Left lung (tissue), 10 donors: Measurements from ENCODE around the gene GPC6. TPM values are rescaled to one million over a fixed set of nuclear protein-coding genes. Genes with fewer than 3 reads are reported as not detected.

ENCODE experiments used
- ATAC-seq: fragments of 200-7000 bp; cut with Tn5 transposase; one replicate; pipeline ENCODE4 v1.9.1; 2020; ENCODE audit warnings: moderate library complexity
- DNase-seq, 4 donors: peaks; one replicate each; pipeline ENCODE4 v3.0.0-alpha.2; 2013 to 2020
- H3K27ac ChIP-seq, 2 donors: fragments of 200-600 bp; sonication (generic) in 1 of 2; one replicate each; pipeline versions ENCODE4 v1.5.0 to v1.8.0; 2020 to 2021
- H3K27me3 ChIP-seq, 2 donors: fragments of 200-600 bp; sonication (generic) in 1 of 2; one replicate each; pipeline versions ENCODE4 v1.5.0 to v1.8.0; 2020 to 2021
- H3K36me3 ChIP-seq, 2 donors: fragments of 200-600 bp; sonication (generic) in 1 of 2; one replicate each; pipeline versions ENCODE4 v1.5.0 to v1.8.0; 2020 to 2021
- H3K4me1 ChIP-seq, 2 donors: fragments of 200-600 bp; one replicate each; pipeline ENCODE4 v1.8.0; 2021
- H3K4me3 ChIP-seq, 2 donors: fragments of 200-600 bp; sonication (generic) in 1 of 2; one replicate each; pipeline versions ENCODE4 v1.5.0 to v1.8.0; 2020 to 2021; ENCODE audit warnings: mild to moderate bottlenecking in 1 of 2
- H3K9me3 ChIP-seq, 2 donors: fragments of 200-600 bp; sonication (generic) in 1 of 2; one replicate each; pipeline versions ENCODE4 v1.5.0 to v1.8.0; 2020 to 2021
- intact Hi-C, 2 donors: fragments of 100-400 bp; cut with DNase I; formaldehyde crosslinking; loops; one replicate each; pipeline versions ENCODE4 v1.11.2 to v1.14.2; 2022
- polyA plus RNA-seq, 6 donors: library from polyadenylated mRNA; unstranded; fragments of 120-200 nt; gene quantifications; one replicate each; pipeline ENCODE4 v1.2.1, GENCODE V29; 2013; ENCODE audit not compliant: insufficient read length in 6 of 6
- total RNA-seq, 2 donors: library from RNA; stranded (reverse); fragmentation: NEBNext Ultra II Directional; extraction: Animal tissue kit (Norgen Biotek cat#: 25700); gene quantifications; one replicate each; pipeline ENCODE4 v1.2.1, GENCODE V29; 2021
- TF ChIP-seq, protein P1 (sequence below), 2 donors: fragments of 200-600 bp; sonication (generic) in 1 of 2; IDR thresholded peaks; one replicate each; pipeline versions ENCODE4 v1.5.0 to v1.8.0; 2021; ENCODE audit warnings: antibody characterized with exemption in 2 of 2
- donor health status: DM: no; HTN: yes; CAD: no.
- donor health status: DM: no; HTN: no; CAD: no.

Gene GPC6
- total and polyA plus RNA-seq, 8 donors = 9.6 to 25.8 (median 21.1) TPM

DNA sequence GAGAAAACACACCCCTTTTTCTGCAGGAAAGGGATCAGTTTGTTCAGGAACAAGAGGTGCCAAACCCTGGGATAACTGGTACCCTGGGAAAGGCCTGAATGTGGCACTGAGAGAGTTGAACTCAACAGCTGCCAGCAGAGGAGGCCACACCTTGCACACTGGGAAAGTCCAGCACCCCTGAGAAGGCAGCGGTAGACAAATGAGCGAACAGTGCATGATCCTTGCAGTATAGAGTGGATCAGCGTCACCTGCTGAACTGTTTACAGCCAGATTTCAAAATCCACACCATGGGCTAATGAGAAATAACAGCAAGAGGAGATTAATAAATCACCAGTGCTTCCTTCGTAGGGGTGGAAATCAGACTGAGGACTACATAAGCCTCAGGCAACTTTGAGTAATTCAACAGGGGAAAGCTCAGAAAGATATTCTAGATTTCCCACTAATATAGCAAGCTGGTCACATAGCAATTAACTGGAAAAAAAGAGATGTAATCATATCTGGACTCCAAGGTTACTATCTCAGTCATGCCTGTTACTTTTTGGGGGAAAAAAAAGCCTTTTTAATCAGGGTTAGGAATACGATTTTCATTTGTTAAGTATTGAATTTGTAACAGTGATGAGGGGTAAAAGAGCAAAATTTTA lies 1200.8 kb downstream of the GPC6 start:
- DNase-seq (no peak), ATAC-seq (no peak)
- H3K27me3 ChIP-seq = no peaks in the 10 kb centered on the region
- no peaks in the 10 kb centered on the region for H3K9me3 ChIP-seq
- TF ChIP-seq, protein P1, sequence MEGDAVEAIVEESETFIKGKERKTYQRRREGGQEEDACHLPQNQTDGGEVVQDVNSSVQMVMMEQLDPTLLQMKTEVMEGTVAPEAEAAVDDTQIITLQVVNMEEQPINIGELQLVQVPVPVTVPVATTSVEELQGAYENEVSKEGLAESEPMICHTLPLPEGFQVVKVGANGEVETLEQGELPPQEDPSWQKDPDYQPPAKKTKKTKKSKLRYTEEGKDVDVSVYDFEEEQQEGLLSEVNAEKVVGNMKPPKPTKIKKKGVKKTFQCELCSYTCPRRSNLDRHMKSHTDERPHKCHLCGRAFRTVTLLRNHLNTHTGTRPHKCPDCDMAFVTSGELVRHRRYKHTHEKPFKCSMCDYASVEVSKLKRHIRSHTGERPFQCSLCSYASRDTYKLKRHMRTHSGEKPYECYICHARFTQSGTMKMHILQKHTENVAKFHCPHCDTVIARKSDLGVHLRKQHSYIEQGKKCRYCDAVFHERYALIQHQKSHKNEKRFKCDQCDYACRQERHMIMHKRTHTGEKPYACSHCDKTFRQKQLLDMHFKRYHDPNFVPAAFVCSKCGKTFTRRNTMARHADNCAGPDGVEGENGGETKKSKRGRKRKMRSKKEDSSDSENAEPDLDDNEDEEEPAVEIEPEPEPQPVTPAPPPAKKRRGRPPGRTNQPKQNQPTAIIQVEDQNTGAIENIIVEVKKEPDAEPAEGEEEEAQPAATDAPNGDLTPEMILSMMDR (IDR thresholded peaks at IDR 0.05) = no peak
- no peak overlapping the region for H3K4me3 ChIP-seq
- no peaks in the 10 kb centered on the region for H3K36me3 ChIP-seq
- intact Hi-C loops = no loop called here
- H3K4me1 ChIP-seq = no peaks in the 10 kb centered on the region
- H3K27ac ChIP-seq = no peak overlapping the region

DNA sequence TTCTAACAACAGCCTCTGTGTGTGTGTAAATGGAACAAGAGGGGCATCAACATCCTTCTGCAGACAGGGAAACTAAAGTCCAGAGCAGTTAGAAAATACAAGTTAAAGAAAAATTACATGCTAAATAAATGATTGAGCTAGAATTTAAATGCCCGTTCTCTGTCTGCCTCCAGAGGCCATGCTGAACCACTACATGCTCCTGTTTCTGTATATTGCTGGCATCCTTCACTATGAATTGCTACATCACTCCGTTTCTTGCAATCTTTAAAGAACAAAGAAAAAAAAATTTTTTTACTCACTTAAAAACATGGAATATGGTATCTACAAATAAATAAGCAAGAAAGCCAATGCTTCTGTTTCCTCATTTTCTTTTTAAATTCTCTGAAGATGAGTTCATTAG lies 1205.0 kb downstream of the GPC6 start:
- no peaks in the 10 kb centered on the region for H3K4me1 ChIP-seq
- intact Hi-C loops = no loop called here
- no peaks in the 10 kb centered on the region for H3K9me3 ChIP-seq
- H3K27ac ChIP-seq = no peak overlapping the region
- ATAC-seq (no peak), DNase-seq (peak in 1 of 4 donors; percentile 65)
- TF ChIP-seq, protein P1 (IDR thresholded peaks at IDR 0.05) = no peak
- H3K27me3 ChIP-seq = no peaks in the 10 kb centered on the region
- H3K4me3 ChIP-seq = no peak overlapping the region
- H3K36me3 ChIP-seq = no peaks in the 10 kb centered on the region

DNA sequence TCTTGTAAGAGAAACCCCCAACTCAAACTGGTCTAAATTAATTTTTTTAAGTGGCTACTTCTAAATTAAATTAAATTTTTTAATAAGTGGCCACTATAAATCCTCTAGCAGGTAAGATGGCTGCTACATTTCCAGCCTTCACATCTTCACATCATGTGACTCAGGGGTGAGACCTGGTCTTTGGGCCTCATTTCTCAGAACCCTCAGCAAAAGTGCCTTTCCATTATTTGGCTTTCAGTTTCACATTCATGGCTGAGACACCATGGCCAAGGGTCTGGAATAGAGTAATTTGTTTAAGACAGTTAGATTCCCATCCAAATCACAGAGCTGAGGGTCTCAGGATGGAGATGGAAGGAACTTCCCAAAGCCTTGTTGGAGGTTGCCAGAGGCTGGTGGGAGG lies 1205.4 kb downstream of the GPC6 start:
- TF ChIP-seq, protein P1 (IDR thresholded peaks at IDR 0.05) = no peak
- H3K4me1 ChIP-seq = no peaks in the 10 kb centered on the region
- ATAC-seq (no peak), DNase-seq (no peak)
- intact Hi-C loops = no loop called here
- H3K4me3 ChIP-seq = no peak overlapping the region
- H3K27ac ChIP-seq = no peak overlapping the region
- no peaks in the 10 kb centered on the region for H3K27me3 ChIP-seq
- H3K9me3 ChIP-seq = no peaks in the 10 kb centered on the region
- H3K36me3 ChIP-seq = no peaks in the 10 kb centered on the region

DNA sequence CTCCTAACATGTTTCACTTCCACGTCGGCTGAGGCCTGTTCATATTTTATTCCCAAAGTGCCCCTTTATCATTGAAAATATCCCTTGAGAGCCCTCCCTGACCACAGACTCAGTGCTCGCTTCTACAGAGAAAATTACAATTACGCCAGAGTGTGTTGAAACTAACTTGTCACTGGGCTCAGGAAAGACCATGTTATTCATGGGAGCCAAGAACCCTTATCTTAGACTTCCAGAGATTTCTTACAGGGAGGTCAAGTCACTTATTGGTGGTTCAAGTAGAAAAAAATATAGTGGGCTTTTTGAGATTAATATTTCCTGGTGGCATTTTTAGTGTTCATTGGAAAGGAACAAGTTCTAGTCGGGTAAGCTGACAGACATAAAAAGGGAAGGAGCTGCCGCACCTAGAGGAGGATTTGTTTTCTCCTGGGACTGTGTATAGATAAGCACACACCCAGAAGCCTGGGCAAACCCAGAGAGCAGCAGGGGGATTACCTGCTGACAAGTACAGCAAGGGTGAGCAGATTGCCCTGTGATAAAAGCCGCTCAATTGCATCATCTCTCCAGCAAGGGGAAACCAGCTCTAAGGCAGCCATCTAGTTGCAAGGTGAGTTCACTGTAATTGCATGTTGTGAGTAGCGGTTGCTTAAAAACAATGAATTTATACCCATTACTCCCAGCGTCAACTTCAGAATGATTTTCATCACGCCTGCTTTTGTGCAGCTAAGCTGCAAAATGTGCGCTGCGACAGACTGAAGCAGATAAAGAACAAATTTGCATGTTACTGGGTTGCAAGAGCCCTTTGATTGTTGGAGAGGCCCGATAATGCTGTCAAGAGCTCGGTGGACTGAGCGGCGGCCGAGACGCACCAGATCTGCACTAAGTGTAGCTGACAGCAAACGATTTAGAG lies 1206.7 kb downstream of the GPC6 start:
- H3K36me3 ChIP-seq = no peaks in the 10 kb centered on the region
- no peaks in the 10 kb centered on the region for H3K9me3 ChIP-seq
- no peak overlapping the region for H3K27ac ChIP-seq
- intact Hi-C loops = no loop called here
- TF ChIP-seq, protein P1 (IDR thresholded peaks at IDR 0.05) = no peak
- DNase-seq (no peak), ATAC-seq (peak; percentile 73)
- no peak overlapping the region for H3K4me3 ChIP-seq
- no peaks in the 10 kb centered on the region for H3K27me3 ChIP-seq
- H3K4me1 ChIP-seq = no peaks in the 10 kb centered on the region

DNA sequence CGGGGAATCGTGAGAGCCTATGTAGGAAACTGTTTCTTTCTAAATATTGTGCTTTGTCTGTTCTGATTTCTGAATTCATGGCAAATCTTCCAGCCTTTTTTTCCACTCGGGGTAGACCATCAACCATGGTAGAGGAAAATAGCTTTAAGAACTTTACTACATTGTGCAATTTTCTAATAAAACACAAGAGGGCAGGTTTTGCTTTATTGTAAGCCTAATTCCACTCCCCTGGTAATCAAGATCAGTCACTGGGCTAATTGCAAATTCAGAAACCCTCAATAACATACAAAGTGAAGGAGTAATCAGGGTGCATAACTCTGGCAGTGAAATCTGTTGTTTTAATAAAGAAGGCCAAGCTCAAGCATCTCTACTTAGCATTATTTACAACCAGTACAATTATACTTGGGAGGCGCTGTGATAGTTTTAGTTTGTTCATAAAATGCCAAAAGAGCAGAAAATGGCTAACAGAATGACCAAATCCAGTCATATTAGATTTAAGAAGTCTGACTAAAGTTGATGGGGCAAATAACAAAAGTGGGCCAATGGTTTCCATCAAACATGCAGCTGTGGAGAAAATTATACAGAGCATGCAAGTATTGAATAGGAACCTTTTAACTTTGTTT lies 1209.1 kb downstream of the GPC6 start:
- TF ChIP-seq, protein P1 (IDR thresholded peaks at IDR 0.05) = peak; percentile 25 to 50
- intact Hi-C loops = loop anchor here in 1 of 2 donors (5.0 kb wide), 1 partner anchor 182 kb away; no protein-coding TSS in a partner anchor
- Histone ChIP-seq H3K4me1 (no peaks in the 10 kb centered on the region), H3K36me3 (no peaks in the 10 kb centered on the region), H3K9me3 (no peaks in the 10 kb centered on the region), H3K4me3 (no peak overlapping the region), H3K27ac (no peak overlapping the region), H3K27me3 (no peaks in the 10 kb centered on the region)
- ATAC-seq (peak; percentile 84), DNase-seq (peak in 2 of 4 donors; percentile 45 to 58)
